NCI-H1694 treated with DMSO at 0.1 percent for 48 hours (cell line): ENCODE data around the gene RNASEH2C.
"Not testable (repeated sequence)": the region's sequence is repeated elsewhere in the genome, so short reads cannot be mapped to it uniquely, and the experiment has no call there.

Experiments used
- DNase-seq: peaks from one replicate; lab custom pipeline; 2025; lab: John Stamatoyannopoulos, UW

Gene RNASEH2C

GRCh38 chr11:65683480-65683879, 37.1 kb downstream of the RNASEH2C start:
- DNase-seq, result not testable (repeated sequence)

GRCh38 chr11:65680192-65680743, 40.3 kb downstream of the RNASEH2C start:
- DNase-seq, result no peak

GRCh38 chr11:65672982-65673381, 47.6 kb downstream of the RNASEH2C start:
- no peak for DNase-seq

DNA sequence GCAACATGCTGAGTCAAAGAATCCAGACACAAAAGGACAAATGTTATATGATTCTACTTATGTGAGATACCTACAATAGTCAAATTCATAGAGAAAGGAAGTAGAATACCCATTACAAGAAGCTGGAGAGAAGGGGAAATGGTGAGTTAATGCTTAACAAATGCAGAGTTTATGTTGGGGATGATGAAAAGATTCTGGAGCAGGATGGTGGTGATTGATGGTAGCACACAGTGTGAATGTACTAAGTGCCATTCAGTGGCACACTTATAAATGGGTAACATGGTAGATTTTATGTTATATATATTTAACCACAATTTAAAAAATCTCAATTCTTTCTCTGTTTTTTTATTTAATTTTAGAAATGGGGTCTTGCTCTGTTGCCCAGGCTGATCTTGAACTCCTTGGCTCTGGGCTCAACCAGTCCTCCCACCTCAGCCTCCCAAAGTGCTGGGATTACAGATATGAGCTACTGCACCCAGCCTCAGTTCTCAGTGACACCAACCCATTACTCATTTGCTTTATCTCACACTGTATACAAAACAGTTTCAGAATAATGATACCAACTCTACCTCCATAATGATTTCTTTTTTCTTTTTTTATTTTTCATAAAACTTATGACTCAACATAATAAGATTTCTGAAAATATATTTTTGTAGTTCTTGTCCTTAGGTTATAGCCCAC, 48.3 kb downstream of the RNASEH2C start:
- no peak for DNase-seq
